H1 (cell line): Measurements from ENCODE around the gene MYCBP2.

Experiments
- CTCF ChIP-seq, 3 experiments: IDR thresholded peaks; 1 replicate in 2 of 3; 2 replicates in 1 of 3; pipeline versions ENCODE4 v1.5.1 to v1.6.1; 2011; ENCODE audit warnings: low read length in 3 of 3, mild to moderate bottlenecking in 3 of 3, inconsistent platforms in 2 of 3, low read depth in 1 of 3, moderate library complexity in 1 of 3; ENCODE audit not compliant: insufficient read depth in 1 of 3; ENCODE audit errors: control extremely low read depth in 1 of 3
- GABPA ChIP-seq: IDR thresholded peaks from 2 replicates; pipeline ENCODE4 v1.6.1; 2011; ENCODE audit warnings: mild to moderate bottlenecking, low read length, moderate library complexity, borderline replicate concordance; ENCODE audit not compliant: insufficient read depth
- JUND ChIP-seq: IDR thresholded peaks from 2 replicates; pipeline ENCODE4 v1.6.1; 2011; ENCODE audit warnings: mild to moderate bottlenecking, improper control_type of control experiment, low read length
- POLR2A ChIP-seq, 2 experiments: IDR thresholded peaks; 1 replicate in 1 of 2; 2 replicates in 1 of 2; pipeline ENCODE4 v1.6.1; 2011; ENCODE audit warnings: low read depth in 2 of 2, low read length in 2 of 2, mild to moderate bottlenecking in 2 of 2; ENCODE audit errors: control extremely low read depth in 1 of 2

DNA sequence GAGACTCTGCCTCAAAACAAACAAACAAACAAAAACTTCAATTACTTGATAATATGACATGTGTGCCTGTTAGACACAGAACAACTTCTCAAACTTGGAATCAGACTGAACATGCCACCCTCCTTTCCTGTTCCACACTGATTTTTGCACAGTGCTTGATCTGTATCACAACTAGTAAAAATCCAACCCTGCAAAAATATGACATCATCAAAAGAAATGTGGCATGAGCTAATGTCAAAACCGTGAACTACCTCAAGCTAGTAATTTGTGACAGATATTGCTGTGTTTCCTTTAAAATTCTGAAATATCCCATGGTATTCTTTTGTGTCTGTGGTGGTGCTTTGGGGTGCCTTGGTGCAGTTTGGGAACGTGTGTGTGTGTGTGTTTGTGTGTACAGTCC is 8.2 kb downstream of the MYCBP2 start:
- TF ChIP-seq CTCF (IDR thresholded peaks at IDR 0.05; ENCODE audit: control extremely low read depth in 1 of 3, insufficient read depth in 1 of 3, low read depth in 1 of 3, low read length in 3 of 3): no peak
- TF ChIP-seq JUND: no peak
- no peak for TF ChIP-seq GABPA
- TF ChIP-seq POLR2A (IDR thresholded peaks at IDR 0.05; ENCODE audit: control extremely low read depth in 1 of 2, low read depth in 2 of 2, low read length in 2 of 2): no peak
